GM12878 (cell line): ENCODE results near the gene PSMF1. TPM values are rescaled to one million over a fixed set of nuclear protein-coding genes. Genes with fewer than 3 reads are reported as not detected.

Experiments used
- ATAC-seq: fragments of 200-7000 bp; cut with Tn5 transposase; 3 replicates; pipeline ENCODE4 v1.9.1; 2020; ENCODE audit warnings: mild to moderate bottlenecking, moderate library complexity
- BruUV-seq: library from RNA; stranded (reverse); fragments of 400-500 nt; replicated peaks from 2 replicates; lab custom pipeline; 2021; lab: Mats Ljungman, UMichigan
- CTCF ChIA-PET: fragments of 300-600 bp; sonication (Branson Sonifier 250); formaldehyde crosslinking; extraction: SDS; loops from one replicate; lab custom pipeline; 2021; ENCODE audit warnings: inconsistent platforms; lab: Yijun Ruan, JAX
- POLR2A ChIA-PET: fragments of 350-600 bp; formaldehyde crosslinking; extraction: SDS; loops from one replicate; lab custom pipeline; 2021; ENCODE audit warnings: inconsistent platforms; lab: Charles Lee
- RAD21 ChIA-PET: fragments of 300-600 bp; sonication (Branson Sonifier 250); formaldehyde crosslinking; loops from one replicate; lab custom pipeline; 2023; ENCODE audit warnings: antibody characterized with exemption; ENCODE audit not compliant: unreplicated experiment; lab: Charles Lee
- SMC1A ChIA-PET: fragments of 300-600 bp; sonication (Branson Sonifier 250); formaldehyde crosslinking; loops from one replicate; lab custom pipeline; 2023; ENCODE audit not compliant: unreplicated experiment, uncharacterized antibody; lab: Charles Lee
- DNase-seq: peaks from one replicate; pipeline ENCODE4 v3.0.0-alpha.2; 2011; ENCODE audit warnings: low read depth, low spot score
- FAIRE-seq: peaks from 3 replicates; lab custom pipeline; 2011; peaks lifted over from hg19 to GRCh38; lab: Jason Lieb, UNC
- H2AFZ ChIP-seq: 2 replicates; pipeline ENCODE4 v1.6.0; 2011; ENCODE audit warnings: low read depth, low read length, control low read depth; ENCODE audit not compliant: control insufficient read depth
- H3K27ac ChIP-seq: 2 replicates; pipeline ENCODE4 v1.5.1; 2011; ENCODE audit warnings: control low read depth; ENCODE audit not compliant: control insufficient read depth, insufficient read depth
- H3K27me3 ChIP-seq, 2 experiments: replicated peaks in 1 of 2; 2 replicates each; pipeline versions ENCODE4 v1.6.0 to v1.6.1; 2011; ENCODE audit warnings: low read length in 1 of 2; ENCODE audit not compliant: control insufficient read depth in 2 of 2, insufficient read depth in 2 of 2
- H3K36me3 ChIP-seq, 2 experiments: 2 replicates each; pipeline ENCODE4 v1.5.1; 2011; ENCODE audit warnings: low read length in 1 of 2; ENCODE audit not compliant: control insufficient read depth in 2 of 2, insufficient read depth in 2 of 2
- H3K4me1 ChIP-seq: 2 replicates; pipeline ENCODE4 v1.6.1; 2011; ENCODE audit warnings: mild to moderate bottlenecking, low read length, moderate library complexity, mixed read lengths; ENCODE audit not compliant: control insufficient read depth, insufficient read depth
- H3K4me2 ChIP-seq: 2 replicates; pipeline ENCODE4 v1.6.0; 2011; ENCODE audit warnings: control low read depth; ENCODE audit not compliant: control insufficient read depth, insufficient read depth
- H3K4me3 ChIP-seq: fragments of 200-600 bp; sonication (generic); 2 replicates; pipeline ENCODE4 v1.5.1; 2016
- H3K79me2 ChIP-seq: 2 replicates; pipeline ENCODE4 v1.6.0; 2011; ENCODE audit warnings: low read length; ENCODE audit not compliant: control insufficient read depth, insufficient read depth
- H3K9ac ChIP-seq: 2 replicates; pipeline ENCODE4 v1.8.0; 2011; ENCODE audit warnings: low read length, control low read depth, mixed read lengths; ENCODE audit not compliant: control insufficient read depth, insufficient read depth
- H3K9me3 ChIP-seq: replicated peaks from 3 replicates; pipeline ENCODE4 v1.5.1; 2011; ENCODE audit warnings: mild to moderate bottlenecking, low read length; ENCODE audit not compliant: control insufficient read depth, insufficient read depth
- H4K20me1 ChIP-seq: 2 replicates; pipeline ENCODE4 v1.6.0; 2011; ENCODE audit not compliant: control insufficient read depth, insufficient read depth
- ATF7 ChIP-seq: fragments of 450-650 bp; IDR thresholded peaks from 2 replicates; pipeline ENCODE4 v1.6.1; 2016; ENCODE audit warnings: low read depth, mild to moderate bottlenecking
- BHLHE40 ChIP-seq, 2 experiments: fragments of 450-650 bp in 1 of 2; IDR thresholded peaks; 2 replicates each; pipeline ENCODE4 v1.6.1; 2011 to 2017; ENCODE audit warnings: low read depth in 2 of 2, borderline replicate concordance in 1 of 2, improper control_type of control experiment in 1 of 2, low read length in 1 of 2, mild to moderate bottlenecking in 1 of 2
- E2F8 ChIP-seq: fragments of 450-650 bp; IDR thresholded peaks from 2 replicates; pipeline ENCODE4 v1.6.1; 2018; ENCODE audit warnings: mild to moderate bottlenecking, low read depth, moderate library complexity; ENCODE audit not compliant: partially characterized antibody
- HCFC1 ChIP-seq: fragments of 150-350 bp; IDR thresholded peaks from 2 replicates; pipeline ENCODE4 v1.6.1; 2014; ENCODE audit warnings: low read length
- PBX3 ChIP-seq: IDR thresholded peaks from 2 replicates; pipeline ENCODE4 v1.6.1; 2011; ENCODE audit warnings: mild to moderate bottlenecking, low read depth, low read length, moderate library complexity; ENCODE audit not compliant: insufficient replicate concordance
- SIN3A ChIP-seq: IDR thresholded peaks from 2 replicates; pipeline ENCODE4 v1.6.1; 2012; ENCODE audit warnings: low read depth, low read length, improper control_type of control experiment
- SUZ12 ChIP-seq: fragments of 200-600 bp; sonication (generic); IDR thresholded peaks from one replicate; pipeline ENCODE4 v1.6.1; 2018; ENCODE audit warnings: antibody characterized with exemption, mild to moderate bottlenecking; ENCODE audit not compliant: unreplicated experiment
- WGBS: methylation state at CpG from one replicate; pipeline ENCODE4 v1.1.6; 2016; ENCODE audit warnings: low lambda C conversion rate; ENCODE audit not compliant: insufficient replicate concordance, insufficient coverage; ENCODE audit errors: missing lambda C conversion rate; 5-methylcytosine and 5-hydroxymethylcytosine counted together
- in situ Hi-C: fragments of 300-500 bp; cut with MboI; formaldehyde crosslinking; loops from 9 replicates; pipeline ENCODE4 v1.14.3; 2018; ENCODE audit warnings: mixed read lengths
- intact Hi-C: fragments of 100-400 bp; cut with micrococcal nuclease; formaldehyde crosslinking; loops from one replicate; pipeline ENCODE4 v1.14.2; 2022; ENCODE audit not compliant: unreplicated experiment
- polyA plus RNA-seq, 11 experiments: library from polyadenylated mRNA; depleted of rRNA in 4 of 11; unstranded in 6 of 11; stranded (reverse) in 5 of 11; fragments of >200 nt; fragmentation: Nextera tagmentation in 4 of 11; fragmentation: Illumina TruSeq in 1 of 11; extraction: Ambion mirVana in 4 of 11; extraction: Trizol in 1 of 11; gene quantifications; 1 replicate in 1 of 11; 2 replicates in 10 of 11; pipeline versions ENCODE4 v1.2.1 to v1.2.3, GENCODE V29; 2011 to 2016; ENCODE audit warnings: inconsistent platforms in 2 of 11, missing spikeins in 2 of 11, low read depth in 1 of 11
- total RNA-seq, 4 experiments: library from RNA; depleted of rRNA in 3 of 4; stranded (reverse); fragments of >200 nt in 3 of 4; fragmentation: Illumina TruSeq in 1 of 4; extraction: Trizol in 1 of 4; gene quantifications; 2 replicates each; pipeline versions ENCODE4 v1.2.1 to v1.2.3, GENCODE V29; 2013 to 2021

The PSMF1 gene
- total and polyA plus RNA-seq, 10 of the 15 experiments (the other 5 are each of a cell fraction or from before 2014, with no cell fraction given), result 14.2 to 173 (median 40.6) TPM

GRCh38 chr20:1154226-1154625, 35.8 kb downstream of the PSMF1 start:
- intact Hi-C loops (no loop called here), in situ Hi-C loops (no loop called here)
- no peaks in the 10 kb centered on the region for H3K27me3 ChIP-seq
- no peaks in the 10 kb centered on the region for H3K4me1 ChIP-seq
- SMC1A ChIA-PET, result no interaction called here
- H2AFZ ChIP-seq, result no peak overlapping the region
- FAIRE-seq, result no peak
- H3K79me2 ChIP-seq, result no peaks in the 10 kb centered on the region
- RAD21 ChIA-PET, result no interaction called here
- no peaks in the 10 kb centered on the region; the same call in 2 of the 3 replicates for H3K9me3 ChIP-seq
- no TSS peak for BruUV-seq
- H3K9ac ChIP-seq, result no peak overlapping the region
- POLR2A ChIA-PET, result no interaction called here
- H3K36me3 ChIP-seq, result peaks cover 6 to 11% of the 10 kb centered on the region in 2 experiments
- ATAC-seq, result no peak
- H3K4me2 ChIP-seq, result no peak overlapping the region
- DNase-seq, result no peak
- no peaks in the 10 kb centered on the region for H4K20me1 ChIP-seq
- no peak for TF ChIP-seq E2F8
- no peak overlapping the region for H3K4me3 ChIP-seq
- CTCF ChIA-PET, result no interaction called here
- H3K27ac ChIP-seq, result no peak overlapping the region

- intact Hi-C loops, result no loop called here
- H3K4me1 ChIP-seq, result no peaks in the 10 kb centered on the region
- RAD21 ChIA-PET, result no interaction called here
- in situ Hi-C loops, result no loop called here
- H3K9ac ChIP-seq, result no peak overlapping the region
- TF ChIP-seq SUZ12, result no peak
- no peak for TF ChIP-seq PBX3
- no peak for TF ChIP-seq BHLHE40 (IDR thresholded peaks at IDR 0.05; ENCODE audit: borderline replicate concordance in 1 of 2, low read depth in 2 of 2, low read length in 1 of 2)
- TF ChIP-seq SIN3A, result no peak
- no peak for TF ChIP-seq HCFC1
- no peak for TF ChIP-seq ATF7
- H3K4me2 ChIP-seq, result no peak overlapping the region
- H3K36me3 ChIP-seq, result peaks cover 6 to 11% of the 10 kb centered on the region in 2 experiments
- CTCF ChIA-PET, result no interaction called here
- no peak overlapping the region for H3K27ac ChIP-seq
- POLR2A ChIA-PET, result no interaction called here
- WGBS, result 90% methylated on average over 1 of the region's 1 CpG
- H3K79me2 ChIP-seq, result no peaks in the 10 kb centered on the region
- DNase-seq, result no peak
- no peak for FAIRE-seq
- no peak overlapping the region for H3K4me3 ChIP-seq
- SMC1A ChIA-PET, result no interaction called here
- H2AFZ ChIP-seq, result no peak overlapping the region
- H4K20me1 ChIP-seq, result no peaks in the 10 kb centered on the region
- no TSS peak for BruUV-seq
- no peak for ATAC-seq
- H3K9me3 ChIP-seq, result no peaks in the 10 kb centered on the region; the same call in 2 of the 3 replicates
- H3K27me3 ChIP-seq, result no peaks in the 10 kb centered on the region
Measured at GRCh38 chr20:1154691-1155090, 36.3 kb downstream of the PSMF1 start.
